Putamen (tissue), 1 donor: ENCODE data around the gene CENPP.
A peak's percentile ranks its signal among the peaks of the same experiment; 100 is the strongest.

Source experiments
- DNase-seq: peaks from one replicate; pipeline ENCODE4 v3.0.0-alpha.2; 2016; ENCODE audit warnings: low spot score

Gene CENPP

DNA sequence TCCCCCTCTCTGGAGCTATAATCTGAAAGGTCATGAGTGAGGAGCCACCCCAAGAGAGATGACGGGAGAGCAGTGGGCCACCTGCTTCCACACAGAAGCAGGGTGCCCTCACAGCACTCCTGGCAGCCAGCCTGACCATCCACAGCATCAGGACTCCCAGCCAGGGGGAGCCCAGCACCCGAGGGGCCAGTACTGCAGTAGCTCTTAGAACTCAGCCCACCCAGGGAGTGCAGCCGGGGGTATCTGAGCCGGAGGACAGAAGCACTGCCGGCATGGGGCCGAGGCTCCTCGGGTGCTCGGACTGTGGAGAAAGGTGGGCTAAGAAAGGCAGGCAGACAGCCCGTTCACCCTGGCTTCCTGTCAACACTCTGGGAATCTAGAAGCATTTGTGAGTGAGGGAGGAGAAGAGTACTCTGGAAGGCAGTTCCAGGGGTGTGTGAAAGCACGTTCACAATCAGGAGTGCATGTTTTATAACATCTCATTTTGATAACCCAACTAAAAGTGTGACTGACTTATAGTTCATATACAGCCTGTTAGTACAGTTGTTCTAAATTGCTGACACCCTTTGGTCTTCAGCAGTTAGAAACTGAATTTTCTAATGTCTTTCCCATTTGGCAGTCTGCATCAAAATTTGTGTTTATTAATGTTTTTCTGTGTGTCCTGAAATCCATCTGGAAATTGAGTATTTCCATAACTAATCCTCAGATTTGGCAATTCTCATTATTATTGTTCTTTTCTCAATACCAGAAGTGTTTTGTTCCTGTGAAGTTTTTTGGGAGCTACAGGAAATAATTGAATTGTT, 182.5 kb downstream of the CENPP start:
- DNase-seq = no peak

DNA sequence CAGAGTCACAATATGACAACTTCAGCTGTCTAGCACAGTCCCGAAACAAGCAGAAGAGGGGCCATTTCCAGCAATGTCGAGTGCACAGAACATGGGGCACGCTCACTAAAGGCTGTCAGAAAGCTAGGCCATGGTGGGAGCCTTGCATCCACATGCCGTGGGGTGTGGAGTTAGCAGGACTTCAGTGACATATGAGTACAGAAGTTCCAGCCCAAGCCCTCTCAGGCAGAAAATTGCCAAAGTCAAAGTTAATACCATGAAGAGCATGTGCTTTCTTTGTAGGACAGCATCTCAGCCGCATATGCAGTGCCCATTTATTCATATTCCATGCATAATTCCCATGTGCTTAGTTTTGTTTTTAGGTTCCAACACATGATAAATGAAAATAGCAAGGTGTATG, 183.3 kb downstream of the CENPP start:
- DNase-seq = no peak

DNA sequence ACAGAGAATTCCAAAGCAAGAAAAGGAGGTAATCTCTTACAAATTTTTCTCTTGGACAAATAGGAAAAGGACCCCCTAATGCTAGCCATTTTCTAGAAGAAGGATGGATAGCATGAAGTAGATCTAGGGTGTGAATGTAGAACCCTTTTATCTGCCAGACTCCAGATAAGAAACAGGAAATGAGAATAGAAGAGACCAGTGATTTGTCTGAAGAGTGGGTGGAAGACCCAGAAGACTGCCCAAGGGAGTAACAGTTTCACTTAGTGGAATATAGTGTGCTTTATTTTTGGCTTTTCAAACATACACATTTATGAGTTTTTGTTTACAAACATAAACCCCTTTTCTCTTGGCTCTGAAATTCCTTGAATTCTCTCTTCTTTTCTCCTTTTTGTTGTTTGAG, 185.0 kb downstream of the CENPP start:
- DNase-seq = no peak

DNA sequence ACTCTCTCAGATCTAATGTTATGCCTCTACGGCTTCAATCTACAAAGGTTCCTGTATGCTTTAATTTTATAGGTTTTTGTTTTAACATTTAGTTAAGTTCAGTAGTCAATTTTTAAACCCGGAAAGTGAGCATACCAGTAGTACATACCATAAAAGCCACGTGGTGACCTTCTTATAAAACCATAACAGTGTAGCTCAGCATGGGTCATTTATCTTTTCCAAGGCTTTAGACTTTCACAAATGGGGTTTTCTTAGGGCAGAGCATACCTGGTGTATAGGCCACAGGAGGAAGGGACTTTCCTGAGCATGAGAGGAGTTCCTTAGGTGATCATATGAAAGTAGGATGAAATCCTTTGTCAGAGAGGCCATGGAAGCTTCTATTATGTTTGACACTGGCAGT, 186.9 kb downstream of the CENPP start:
- no peak for DNase-seq

DNA sequence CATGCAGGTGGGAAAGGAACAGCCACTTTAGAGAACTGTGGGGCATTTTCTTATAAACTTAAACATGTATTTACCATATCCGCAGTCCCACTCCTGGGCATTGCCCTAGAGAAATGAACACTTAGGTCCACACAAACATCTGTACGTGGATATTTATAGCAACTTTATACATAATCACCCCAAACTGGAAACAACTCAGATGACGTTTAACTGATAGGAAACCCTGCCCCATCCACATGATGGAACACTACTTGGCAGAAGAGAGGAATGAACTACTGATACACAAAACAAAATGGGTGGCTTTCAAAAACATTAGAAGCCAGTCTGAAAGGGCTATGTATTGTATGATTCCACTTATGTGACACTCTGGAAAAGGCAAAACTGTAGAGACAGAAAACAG, 187.6 kb downstream of the CENPP start:
- DNase-seq = no peak

DNA sequence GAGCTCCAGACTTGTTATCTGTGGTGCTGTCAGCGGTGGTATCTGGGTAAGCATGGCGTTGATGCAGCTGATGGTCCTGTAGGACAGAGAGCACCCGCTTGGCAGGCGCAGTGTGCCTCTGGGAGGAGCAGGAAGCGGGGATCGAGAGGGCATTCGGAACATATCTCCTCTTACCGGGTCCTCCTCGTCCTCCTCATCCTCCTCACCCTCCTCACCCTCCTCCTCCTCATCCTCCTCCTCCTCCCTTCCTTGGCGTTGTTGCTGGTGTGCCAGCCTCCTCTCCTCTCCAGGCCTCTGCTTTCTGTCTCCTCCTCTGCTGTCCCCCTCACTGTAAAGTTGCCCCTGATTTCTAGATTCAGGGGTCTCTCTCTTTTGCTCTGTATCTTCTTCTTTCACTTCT, 188.9 kb downstream of the CENPP start:
- DNase-seq = no peak

DNA sequence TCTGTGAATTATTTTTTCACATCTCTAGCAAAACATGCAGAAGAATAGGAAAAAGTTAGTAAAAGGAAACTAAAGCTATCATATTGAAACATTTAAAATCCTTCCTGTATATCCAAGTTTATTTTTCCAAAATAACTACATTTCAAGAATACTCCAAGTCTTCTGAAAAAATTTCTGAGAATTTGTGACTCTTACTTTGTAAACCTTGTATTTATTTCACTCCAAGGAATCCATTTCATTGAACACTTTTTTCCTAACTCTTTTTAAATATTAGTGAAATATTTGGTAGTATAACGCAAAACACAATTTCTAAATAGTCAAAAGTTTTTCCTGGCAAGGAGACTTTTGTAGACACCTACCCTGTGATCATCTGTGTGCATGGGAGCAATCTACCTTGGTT, 190.8 kb downstream of the CENPP start:
- DNase-seq = no peak

DNA sequence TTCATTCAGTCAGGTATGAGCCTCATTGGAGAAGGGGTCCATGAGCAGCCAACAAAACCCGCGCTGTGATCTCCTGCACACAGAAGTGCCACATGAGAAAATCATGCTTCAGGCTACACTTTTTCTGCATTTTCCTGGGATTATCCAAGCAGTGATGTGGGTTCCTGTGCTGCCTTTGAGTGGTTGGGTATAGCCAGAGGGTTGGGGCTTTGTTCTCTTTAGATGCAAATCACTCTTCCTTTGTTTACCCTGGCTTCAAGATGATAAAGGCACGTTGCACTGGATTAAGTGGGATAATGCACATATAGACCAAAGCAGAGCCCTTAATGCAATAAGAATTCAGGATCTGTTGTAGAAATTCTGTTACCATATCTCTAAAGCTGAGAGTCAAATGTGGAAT, 191.3 kb downstream of the CENPP start:
- no peak for DNase-seq

DNA sequence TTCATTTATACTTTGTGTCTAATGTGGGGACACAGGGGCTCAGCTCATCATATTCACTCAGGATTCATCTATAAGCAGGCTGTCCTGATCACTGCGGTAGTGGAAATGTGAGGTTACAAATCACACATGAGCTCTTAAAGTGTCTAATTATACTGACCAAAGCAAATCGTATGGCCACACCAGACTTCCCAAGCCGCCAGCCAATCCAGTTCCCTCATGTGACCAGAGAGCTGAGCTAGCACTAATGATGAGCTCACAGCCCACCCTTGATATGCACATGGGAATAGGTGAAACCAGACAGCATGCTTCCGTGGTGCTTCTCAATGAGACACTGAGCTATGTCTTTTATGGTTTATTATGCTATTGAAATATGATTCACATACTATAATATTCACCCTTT, 192.4 kb downstream of the CENPP start:
- no peak for DNase-seq

DNA sequence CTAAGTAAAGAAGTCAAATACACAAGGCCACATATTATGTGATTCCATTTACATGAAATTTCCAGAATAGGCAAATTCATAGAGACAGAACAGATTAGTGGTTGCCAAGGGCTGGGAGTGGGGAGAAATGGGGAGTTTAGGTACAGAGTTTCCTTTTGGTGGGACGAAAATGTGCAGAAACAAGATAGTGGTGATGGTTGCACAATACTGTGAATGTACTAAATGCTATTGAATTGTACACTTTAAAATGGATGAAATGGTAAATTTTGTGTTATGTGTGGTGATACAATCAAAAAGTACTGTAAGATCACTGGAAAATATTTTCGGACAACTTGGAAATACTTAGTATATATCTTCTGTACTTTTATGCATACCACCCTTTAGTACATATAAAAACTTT, 195.1 kb downstream of the CENPP start:
- DNase-seq = no peak

DNA sequence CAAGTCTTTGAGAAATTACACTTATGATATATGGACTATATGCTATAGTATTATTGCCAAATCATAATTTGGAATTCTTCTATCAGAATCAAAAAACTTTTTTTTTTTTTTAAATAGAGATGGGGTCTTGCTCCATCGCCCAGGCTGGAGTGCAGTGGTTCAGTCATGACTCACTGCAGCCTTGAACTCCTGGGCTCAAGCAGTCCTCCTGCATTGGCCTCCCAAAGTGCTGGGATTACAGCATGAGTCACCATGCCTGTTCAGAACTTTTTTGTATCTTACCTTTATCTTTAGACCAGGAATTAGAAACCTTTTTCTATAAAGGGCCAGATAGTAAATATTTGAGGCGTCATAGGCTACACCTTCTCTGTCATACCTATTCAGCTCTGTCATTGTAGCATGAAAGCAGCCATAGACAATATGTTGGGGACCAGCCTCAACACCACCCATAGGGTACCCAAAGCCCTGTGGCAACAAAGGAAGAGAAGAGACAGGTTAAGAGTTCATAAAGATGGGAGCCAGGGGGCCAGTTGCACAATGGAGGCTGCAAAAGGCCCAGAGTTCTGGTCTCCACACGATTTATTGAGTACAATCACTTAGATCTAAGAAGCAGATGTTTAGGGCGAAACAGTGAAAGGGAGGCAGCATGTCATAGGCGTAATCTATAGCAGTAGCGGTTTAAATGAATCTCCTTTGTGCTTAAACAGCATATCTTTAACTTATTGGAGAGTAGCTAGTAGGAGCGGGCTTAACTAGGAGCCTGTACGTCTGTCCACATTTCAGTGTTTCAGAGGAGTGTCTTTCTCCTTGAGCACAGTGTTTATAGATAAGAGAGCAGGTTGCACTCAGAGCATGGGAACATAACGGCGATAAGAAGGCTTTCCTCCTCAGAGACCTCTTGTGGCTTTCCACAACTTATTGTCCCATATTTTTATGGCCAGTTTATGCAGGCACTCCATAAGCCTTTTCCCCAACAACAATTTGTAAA, 197.5 kb downstream of the CENPP start:
- no peak for DNase-seq

DNA sequence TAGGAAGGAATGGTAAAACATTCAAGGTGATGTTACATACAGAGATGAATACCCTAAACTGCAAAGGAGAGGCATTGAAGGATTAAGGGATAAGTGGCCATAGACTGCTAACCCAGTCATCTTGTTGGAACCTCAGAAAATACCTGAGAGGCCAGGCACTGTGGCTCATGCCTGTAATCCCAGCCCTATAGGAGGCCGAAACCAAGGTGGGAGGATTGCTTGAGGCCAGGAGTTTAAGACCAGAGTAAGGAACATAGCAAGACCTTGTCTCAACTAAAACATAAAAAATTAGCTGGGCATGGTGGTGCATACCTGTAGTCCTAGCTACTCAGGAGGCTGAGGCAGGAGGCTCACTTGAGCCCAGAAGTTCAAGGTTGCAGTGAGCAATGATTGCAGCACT, 199.1 kb downstream of the CENPP start:
- no peak for DNase-seq

DNA sequence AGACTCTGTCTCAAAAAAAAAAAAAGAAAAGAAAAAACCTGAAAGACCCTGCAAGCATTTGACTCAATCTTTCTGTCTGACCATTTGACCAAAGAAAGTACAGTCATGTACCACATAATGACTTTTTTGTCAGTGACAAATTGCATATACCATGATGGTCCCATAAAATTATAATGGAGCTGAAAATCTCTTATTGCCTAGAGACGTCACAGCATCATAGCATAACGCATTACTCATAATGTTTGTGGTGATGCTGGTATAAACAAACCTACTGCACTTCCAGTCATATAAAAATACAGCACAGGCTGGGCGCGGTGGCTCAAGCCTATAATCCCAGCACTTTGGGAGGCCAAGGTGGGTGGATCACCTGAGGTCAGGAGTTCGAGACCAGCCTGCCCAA, 199.6 kb downstream of the CENPP start:
- no peak for DNase-seq

DNA sequence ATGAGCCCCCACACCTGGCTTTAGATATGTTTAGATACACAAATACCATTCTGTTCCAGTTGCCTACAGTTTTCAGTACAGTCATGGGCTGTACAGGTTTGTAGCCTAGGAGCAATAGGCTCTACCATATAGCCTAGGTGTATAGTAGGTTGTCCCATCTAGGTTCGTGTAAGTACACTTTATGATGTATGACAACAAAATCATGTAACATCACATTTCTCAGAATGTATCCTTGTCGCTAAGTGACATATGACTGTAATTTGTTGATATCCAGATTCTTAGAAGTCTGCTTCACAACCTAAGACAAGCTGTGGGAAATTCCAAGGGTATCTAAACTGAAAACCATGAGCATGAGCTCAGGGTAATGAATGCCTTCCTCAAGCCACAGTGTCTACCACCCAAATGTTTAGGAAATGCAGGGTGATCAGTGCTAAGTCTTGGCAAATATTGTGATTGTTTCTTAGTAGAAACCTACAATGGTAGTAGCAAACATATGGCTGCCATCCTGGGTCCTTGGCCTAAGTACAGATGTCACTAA, 201.6 kb downstream of the CENPP start:
- DNase-seq = no peak

DNA sequence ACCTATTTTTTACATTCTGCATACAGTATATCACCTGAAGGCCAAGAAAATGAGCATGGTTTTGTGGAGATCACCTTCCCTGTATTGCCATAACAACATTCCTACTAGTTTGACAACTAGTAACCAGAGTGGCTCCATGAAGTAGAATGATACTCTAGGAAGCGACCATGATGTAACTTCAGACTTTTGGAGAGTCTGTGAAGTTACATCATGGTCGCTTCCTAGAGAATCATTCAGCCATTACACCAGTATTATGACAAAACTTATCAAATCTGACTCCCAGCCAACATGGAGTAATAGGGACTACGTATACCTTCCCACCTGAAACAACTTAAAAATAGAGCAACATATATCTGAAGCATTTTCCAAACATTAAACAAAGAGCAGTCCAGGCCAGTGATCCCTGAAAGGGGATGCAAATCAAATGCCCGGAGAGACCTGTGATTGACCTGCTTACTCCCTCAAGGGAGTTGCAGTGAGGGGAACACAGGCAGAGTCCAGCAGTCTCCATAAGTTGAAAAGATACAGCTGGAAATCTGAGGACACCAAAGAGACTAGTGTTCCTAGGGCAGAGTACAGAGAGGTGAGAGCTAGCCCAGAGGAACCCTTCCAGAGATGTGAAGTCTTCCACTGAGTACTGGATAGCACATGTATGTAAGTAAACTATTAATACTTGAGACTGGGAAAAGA, 202.2 kb downstream of the CENPP start:
- no peak for DNase-seq

DNA sequence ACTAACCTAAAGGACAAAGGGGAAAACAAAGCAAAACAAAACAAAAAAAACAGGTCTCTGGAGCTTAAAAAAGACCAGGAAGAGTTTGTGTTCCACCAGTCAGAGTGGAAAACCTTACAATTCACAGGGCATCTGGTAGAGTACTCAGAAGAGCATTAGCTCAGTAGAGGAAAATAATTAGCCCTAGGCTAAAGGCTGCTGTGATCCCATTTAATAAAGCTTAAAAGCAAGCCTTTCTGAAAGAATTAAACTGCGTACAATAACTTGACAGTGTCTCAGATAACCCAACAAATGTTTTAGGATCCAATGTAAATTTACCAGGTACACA, 202.7 kb downstream of the CENPP start:
- DNase-seq = no peak

DNA sequence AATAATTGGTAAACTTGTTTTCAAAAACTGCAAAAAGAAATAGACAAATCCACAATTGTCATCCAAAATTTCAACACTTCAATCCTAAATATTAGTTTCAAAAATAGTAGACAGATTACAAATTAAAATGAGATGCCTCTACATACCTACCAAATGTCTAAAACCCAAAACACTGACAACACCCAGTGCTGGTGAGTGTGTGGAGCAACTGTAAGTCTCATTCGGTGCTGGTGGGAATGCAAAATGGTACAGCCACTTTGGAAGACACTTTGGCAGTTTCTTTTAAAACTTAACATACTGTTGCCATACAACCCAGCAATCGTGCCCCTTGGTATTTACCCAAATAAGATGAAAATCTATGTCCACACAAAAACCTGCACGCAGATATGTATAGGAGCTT, 203.4 kb downstream of the CENPP start:
- no peak for DNase-seq

DNA sequence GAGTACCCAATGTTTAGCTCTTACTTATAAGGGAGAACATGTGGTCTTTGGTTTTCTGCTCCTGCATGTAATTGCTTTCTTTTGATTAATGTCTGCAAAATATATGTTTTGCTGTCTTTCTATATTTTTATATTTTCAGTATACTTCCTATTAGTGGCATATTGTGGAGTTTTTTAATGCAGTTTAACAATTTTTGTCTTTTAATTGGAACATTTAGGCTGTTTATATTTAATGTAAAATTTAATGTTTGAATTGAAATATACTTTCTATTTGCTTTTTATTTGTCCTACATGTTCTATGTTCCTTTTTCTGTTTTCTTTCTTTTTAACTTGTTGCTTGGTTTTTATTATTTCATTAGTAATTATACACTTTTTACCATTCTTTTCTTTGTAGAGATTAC, 205.1 kb downstream of the CENPP start:
- no peak for DNase-seq

DNA sequence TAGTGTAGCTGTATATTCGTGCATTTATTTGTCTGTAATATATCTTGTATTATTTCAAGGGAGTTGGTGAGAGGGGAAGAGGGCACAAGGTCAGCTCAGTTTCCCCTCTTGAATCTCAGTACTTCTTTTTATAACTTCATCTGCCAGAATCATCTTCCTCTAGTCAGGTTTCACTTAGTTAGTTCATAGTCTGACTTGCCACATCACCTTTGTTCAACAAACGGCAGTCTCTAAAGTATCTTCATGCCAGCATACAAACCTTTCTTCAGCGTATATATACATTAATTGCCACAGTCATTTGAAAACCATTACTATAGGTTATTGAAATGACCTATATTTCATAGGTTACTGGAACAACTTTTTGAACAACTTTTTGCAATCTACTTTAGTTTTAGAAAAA, 208.5 kb downstream of the CENPP start:
- DNase-seq = no peak

DNA sequence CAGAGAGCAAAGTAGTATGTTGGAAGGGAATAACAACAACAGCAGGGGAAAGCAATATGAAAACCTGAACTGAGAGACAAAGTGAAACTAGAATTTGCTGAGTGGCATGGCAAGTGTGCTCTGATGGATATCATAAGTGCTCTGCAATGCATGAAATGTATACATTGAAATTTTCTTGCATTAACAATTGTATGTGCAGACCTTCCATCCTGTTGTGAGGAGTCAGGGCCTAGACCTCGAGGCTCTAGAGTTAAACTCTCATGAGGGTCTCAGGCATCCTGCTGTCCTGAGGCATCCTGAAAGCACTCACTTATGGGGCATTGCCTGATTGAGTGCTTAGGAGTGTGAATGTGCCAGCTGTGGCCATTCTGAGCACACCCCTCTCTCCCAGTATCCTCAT, 208.9 kb downstream of the CENPP start:
- DNase-seq = no peak

DNA sequence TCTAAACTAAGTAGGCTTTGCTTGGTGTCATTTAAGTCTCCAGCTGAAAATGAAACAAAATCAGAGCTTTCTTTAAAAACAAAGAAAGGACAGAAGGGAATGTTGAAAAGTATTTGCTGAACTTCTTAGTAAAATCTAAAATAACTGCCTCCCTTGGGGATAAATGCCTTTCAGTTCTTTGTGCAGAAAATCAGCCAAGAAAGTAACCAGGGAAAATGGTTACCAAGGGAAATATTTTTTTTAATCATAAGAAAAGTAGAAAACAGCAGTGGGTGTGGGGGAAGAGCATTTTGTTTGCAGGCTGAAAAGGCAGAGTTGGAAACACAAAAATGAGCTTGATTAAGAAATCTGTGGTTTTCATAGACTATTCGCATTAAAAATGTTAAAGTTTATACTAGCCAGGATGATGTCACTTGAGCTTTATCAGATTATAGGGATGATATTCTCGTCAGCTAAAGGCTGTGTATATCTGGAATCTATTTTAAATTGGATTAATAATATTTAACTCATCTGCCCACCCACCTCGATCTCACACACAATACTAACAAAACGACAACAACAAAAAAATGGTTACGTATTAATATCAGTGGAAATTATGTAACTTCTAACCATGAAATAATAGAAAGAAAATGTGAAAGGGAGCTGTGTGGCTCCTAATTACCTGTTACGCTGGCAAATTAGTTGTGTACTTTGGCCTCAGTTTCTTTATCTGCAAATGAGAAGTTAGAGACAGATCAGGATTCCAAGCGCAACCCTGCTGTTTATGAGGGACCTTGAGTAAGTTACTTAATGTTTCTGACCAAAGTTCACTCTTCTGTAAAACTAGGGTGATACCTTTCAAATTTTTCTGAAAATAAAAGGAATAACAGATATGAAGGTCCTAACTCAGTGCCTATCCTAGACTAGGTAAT, 210.4 kb downstream of the CENPP start, which contains the start of gene ECM2:
Gene ECM2 (minus strand): TSS at position 51 of the 911 bp plus-strand sequence. CDS start 13,124 bp downstream, outside the sequence.
- peak; percentile 6 for DNase-seq
